Duodenal mucosa (tissue), 2 donors: Measurements from ENCODE around the gene MAP1LC3A.

Source experiments
- H3K27ac ChIP-seq: one replicate; pipeline ENCODE4 v1.7.0; 2013; ENCODE audit warnings: low read depth, low read length
- H3K27me3 ChIP-seq, 2 donors: one replicate each; pipeline ENCODE4 v1.7.0; 2013; ENCODE audit warnings: low read length in 2 of 2, control low read depth in 1 of 2; ENCODE audit not compliant: insufficient read depth in 2 of 2, control insufficient read depth in 1 of 2
- H3K36me3 ChIP-seq, 2 donors: one replicate each; pipeline ENCODE4 v1.7.0; 2013; ENCODE audit warnings: low read length in 2 of 2, control low read depth in 1 of 2; ENCODE audit not compliant: insufficient read depth in 2 of 2, control insufficient read depth in 1 of 2
- H3K4me1 ChIP-seq, 2 donors: one replicate each; pipeline ENCODE4 v1.7.0; 2013; ENCODE audit warnings: low read length in 2 of 2, control low read depth in 1 of 2; ENCODE audit not compliant: insufficient read depth in 2 of 2, control insufficient read depth in 1 of 2
- H3K4me3 ChIP-seq, 2 donors: one replicate each; pipeline ENCODE4 v1.7.0; 2013; ENCODE audit warnings: low read length in 2 of 2, low read depth in 1 of 2
- H3K9ac ChIP-seq, 2 donors: one replicate each; pipeline ENCODE4 v1.7.0; 2013; ENCODE audit warnings: low read length in 2 of 2, low read depth in 1 of 2
- H3K9me3 ChIP-seq, 2 donors: one replicate each; pipeline ENCODE4 v1.7.0; 2013; ENCODE audit warnings: low read length in 2 of 2, control low read depth in 1 of 2; ENCODE audit not compliant: control insufficient read depth in 1 of 2

The MAP1LC3A gene

GRCh38 chr20:34581341-34582184 is 23.0 kb downstream of the MAP1LC3A start:
- Histone ChIP-seq H3K9me3 (no peaks in the 10 kb centered on the region), H3K36me3 (peaks cover 7 to 21% of the 10 kb centered on the region in 2 donors), H3K4me3 (no peak overlapping the region), H3K27me3 (no peaks in the 10 kb centered on the region), H3K4me1 (peaks cover 17 to 28% of the 10 kb centered on the region in 2 donors), H3K9ac (no peak overlapping the region), H3K27ac (no peak overlapping the region)

GRCh38 chr20:34582221-34582620 is 23.7 kb downstream of the MAP1LC3A start:
- Histone ChIP-seq H3K4me1 (peaks cover 17 to 28% of the 10 kb centered on the region in 2 donors), H3K36me3 (peaks cover 7 to 21% of the 10 kb centered on the region in 2 donors), H3K4me3 (no peak overlapping the region), H3K27ac (no peak overlapping the region), H3K27me3 (no peaks in the 10 kb centered on the region), H3K9ac (no peak overlapping the region), H3K9me3 (no peaks in the 10 kb centered on the region)

DNA sequence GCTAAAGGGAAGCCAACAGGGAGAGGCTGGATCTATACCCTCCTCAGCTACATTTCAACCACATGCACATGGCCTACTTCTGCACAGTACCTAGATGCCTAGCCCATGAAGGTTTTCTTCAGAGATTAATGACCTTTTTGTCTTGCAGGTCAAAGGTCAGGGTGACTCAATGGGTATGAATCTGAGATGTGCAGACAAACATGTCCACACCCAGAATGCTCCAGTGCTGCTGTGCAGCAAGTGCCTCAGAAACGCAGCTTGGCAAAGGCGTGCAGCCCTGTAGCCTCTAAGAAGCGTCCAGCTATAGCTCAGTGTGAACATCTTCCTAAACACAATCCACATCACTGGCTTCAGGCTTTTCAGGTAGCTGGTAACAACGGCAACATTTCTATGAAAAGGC is 24.4 kb downstream of the MAP1LC3A start:
- Histone ChIP-seq H3K4me1 (peaks cover 17 to 28% of the 10 kb centered on the region in 2 donors), H3K36me3 (peaks cover 7 to 21% of the 10 kb centered on the region in 2 donors), H3K27me3 (no peaks in the 10 kb centered on the region), H3K9me3 (no peaks in the 10 kb centered on the region), H3K9ac (no peak overlapping the region), H3K27ac (no peak overlapping the region), H3K4me3 (no peak overlapping the region)

DNA sequence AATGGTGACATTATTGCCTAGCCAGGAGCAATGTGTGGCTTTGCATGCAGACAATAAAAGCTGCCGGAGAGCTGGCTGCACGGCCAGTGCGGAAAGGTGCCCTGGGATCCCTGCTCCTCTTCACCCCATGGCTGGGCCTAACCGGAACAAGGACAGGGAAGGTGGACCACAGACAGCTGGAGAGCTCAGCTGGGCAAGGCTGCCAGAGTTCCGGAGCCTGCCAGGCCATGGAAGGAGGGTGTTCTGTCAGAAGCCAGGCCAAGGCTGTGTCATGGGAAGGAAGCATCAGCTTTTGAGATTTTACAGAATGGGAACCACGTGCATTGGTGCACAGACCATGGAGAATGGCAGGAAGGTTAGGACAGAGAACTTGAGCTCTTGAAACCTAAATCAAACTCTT is 25.0 kb downstream of the MAP1LC3A start:
- H3K36me3 ChIP-seq = peaks cover 7 to 21% of the 10 kb centered on the region in 2 donors
- no peaks in the 10 kb centered on the region for H3K27me3 ChIP-seq
- H3K4me3 ChIP-seq = no peak overlapping the region
- H3K4me1 ChIP-seq = peaks cover 17 to 27% of the 10 kb centered on the region in 2 donors
- H3K9ac ChIP-seq = no peak overlapping the region
- H3K9me3 ChIP-seq = no peaks in the 10 kb centered on the region
- no peak overlapping the region for H3K27ac ChIP-seq

DNA sequence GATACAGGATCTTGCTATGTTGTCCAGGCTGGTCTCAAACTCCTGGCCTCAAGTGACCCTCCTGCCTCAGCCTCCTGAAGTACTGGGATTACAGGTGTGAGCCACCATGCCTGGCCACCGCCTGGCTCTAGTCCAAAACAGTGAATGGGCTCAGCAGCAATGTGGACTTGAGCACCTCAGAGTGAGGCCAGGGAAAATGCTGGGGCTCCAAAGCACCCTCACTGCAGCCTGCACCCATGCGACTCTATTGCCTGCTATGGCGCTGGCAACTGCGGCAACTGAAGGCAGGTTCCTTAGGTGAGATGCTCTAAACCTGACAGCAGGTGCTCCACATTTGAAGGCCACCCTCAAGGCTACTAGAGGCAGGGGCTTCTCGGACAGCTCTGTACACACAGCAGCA is 26.5 kb downstream of the MAP1LC3A start:
- Histone ChIP-seq H3K27ac (no peak overlapping the region), H3K36me3 (peaks cover 7 to 21% of the 10 kb centered on the region in 2 donors), H3K4me1 (peaks cover 9 to 16% of the 10 kb centered on the region in 2 donors), H3K4me3 (no peak overlapping the region), H3K27me3 (no peaks in the 10 kb centered on the region), H3K9me3 (no peaks in the 10 kb centered on the region), H3K9ac (no peak overlapping the region)

- Histone ChIP-seq H3K27ac (no peak overlapping the region), H3K27me3 (no peaks in the 10 kb centered on the region), H3K36me3 (peaks cover 3 to 19% of the 10 kb centered on the region in 2 donors), H3K9me3 (no peaks in the 10 kb centered on the region), H3K4me3 (no peak overlapping the region), H3K4me1 (peaks cover 3 to 8% of the 10 kb centered on the region in 2 donors), H3K9ac (no peak overlapping the region)
These were observed 28.1 kb downstream of the MAP1LC3A start for GRCh38 chr20:34586488-34587163.

- H3K4me3 ChIP-seq = no peak overlapping the region
- H3K9ac ChIP-seq = no peak overlapping the region
- H3K36me3 ChIP-seq = no peaks in the 10 kb centered on the region
- no peaks in the 10 kb centered on the region for H3K4me1 ChIP-seq
- no peaks in the 10 kb centered on the region for H3K27me3 ChIP-seq
- no peaks in the 10 kb centered on the region for H3K9me3 ChIP-seq
- H3K27ac ChIP-seq = no peak overlapping the region
These were observed 37.1 kb downstream of the MAP1LC3A start for GRCh38 chr20:34595377-34596184.

GRCh38 chr20:34600892-34601653 is 42.6 kb downstream of the MAP1LC3A start:
- Histone ChIP-seq H3K36me3 (no peaks in the 10 kb centered on the region), H3K4me3 (no peak overlapping the region), H3K9me3 (no peaks in the 10 kb centered on the region), H3K4me1 (no peaks in the 10 kb centered on the region), H3K27ac (no peak overlapping the region), H3K27me3 (no peaks in the 10 kb centered on the region), H3K9ac (no peak overlapping the region)

DNA sequence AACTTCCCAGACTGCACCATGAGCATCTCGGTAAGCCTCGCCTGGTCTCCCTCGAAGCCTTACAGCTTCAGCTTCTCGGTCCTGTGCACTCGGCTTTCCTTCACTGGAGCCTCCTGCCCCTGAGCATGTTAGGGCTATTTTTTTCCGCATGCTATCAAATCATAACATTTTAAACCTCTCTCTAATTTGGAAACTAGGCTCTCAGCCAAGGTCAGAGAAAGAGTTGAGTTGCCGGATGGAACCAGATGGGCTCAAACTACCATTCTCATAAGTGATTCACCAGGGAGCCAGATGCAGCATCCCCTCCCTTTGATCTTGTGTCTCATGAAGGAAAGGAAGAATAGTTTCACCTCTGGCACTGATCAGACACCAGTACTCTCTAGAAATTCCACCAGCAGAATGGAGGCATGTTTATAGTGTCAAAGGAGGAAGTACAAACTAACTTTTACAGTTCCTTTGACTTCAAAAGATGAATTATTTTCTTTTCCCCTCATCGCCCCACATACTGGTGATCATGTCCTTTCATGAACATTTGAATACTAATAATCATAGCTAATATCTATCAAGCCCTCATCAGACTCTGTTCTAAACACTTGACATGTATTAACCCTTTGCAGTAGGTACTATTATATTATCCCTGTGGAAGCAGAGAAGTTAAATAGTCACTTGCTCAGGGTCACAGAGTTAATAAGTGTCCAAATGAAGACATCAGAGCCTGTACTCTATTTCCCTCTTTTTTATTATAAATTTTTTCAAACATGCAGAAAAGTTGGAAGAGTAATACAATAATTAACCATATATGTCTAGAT is 46.7 kb downstream of the MAP1LC3A start:
- no peak overlapping the region for H3K4me3 ChIP-seq
- H3K9ac ChIP-seq = no peak overlapping the region
- no peaks in the 10 kb centered on the region for H3K27me3 ChIP-seq
- H3K27ac ChIP-seq = no peak overlapping the region
- H3K9me3 ChIP-seq = no peaks in the 10 kb centered on the region
- H3K4me1 ChIP-seq = no peaks in the 10 kb centered on the region
- peaks cover 0 to 5% of the 10 kb centered on the region in 2 donors for H3K36me3 ChIP-seq
